GM19351 (cell line): ENCODE data around the gene ZNF14.
"Not testable (repeated sequence)": the region's sequence is repeated elsewhere in the genome, so short reads cannot be mapped to it uniquely, and the experiment has no call there.

Experiments used
- ATAC-seq: cut with Tn5 transposase; IDR thresholded peaks from one replicate; pipeline ENCODE4 v1.9.1; 2021; ENCODE audit warnings: mild to moderate bottlenecking, moderate library complexity; ENCODE audit not compliant: unreplicated experiment

The ZNF14 gene

GRCh38 chr19:19732579-19733501 is at the start of gene ZNF14:
Gene ZNF14, minus strand, starts transcription at chr19:19733112. Its CDS starts 154 bp downstream, at chr19:19732958.
- ATAC-seq = peak; percentile 99

GRCh38 chr19:19781791-19782190 is 48.9 kb upstream of the ZNF14 start:
- not testable (repeated sequence) for ATAC-seq

- ATAC-seq = no peak
These were observed 45.8 kb upstream of the ZNF14 start for GRCh38 chr19:19778666-19779065.

GRCh38 chr19:19777692-19778091 is 44.8 kb upstream of the ZNF14 start:
- ATAC-seq = no peak

GRCh38 chr19:19776206-19777008 is 43.5 kb upstream of the ZNF14 start:
- peak; percentile 97 for ATAC-seq

- peak; percentile 24 for ATAC-seq
These were observed 42.9 kb upstream of the ZNF14 start for GRCh38 chr19:19775891-19776205.

GRCh38 chr19:19774354-19775033 is 41.6 kb upstream of the ZNF14 start:
- no peak for ATAC-seq

GRCh38 chr19:19771963-19772362 is 39.1 kb upstream of the ZNF14 start:
- not testable (repeated sequence) for ATAC-seq

- ATAC-seq = not testable (repeated sequence)
These were observed 37.1 kb upstream of the ZNF14 start for GRCh38 chr19:19769971-19770370.

GRCh38 chr19:19758164-19758563 is 25.3 kb upstream of the ZNF14 start:
- no peak for ATAC-seq

GRCh38 chr19:19752760-19753403 is 20.0 kb upstream of the ZNF14 start:
- no peak for ATAC-seq

GRCh38 chr19:19751846-19752245 is 18.9 kb upstream of the ZNF14 start:
- no peak for ATAC-seq

GRCh38 chr19:19750842-19751790 is 18.2 kb upstream of the ZNF14 start:
- ATAC-seq = no peak

- ATAC-seq = no peak
These were observed 17.3 kb upstream of the ZNF14 start for GRCh38 chr19:19749908-19750841.

GRCh38 chr19:19749117-19749907 is 16.4 kb upstream of the ZNF14 start:
- no peak for ATAC-seq

- no peak for ATAC-seq
These were observed 15.5 kb upstream of the ZNF14 start for GRCh38 chr19:19748249-19748938.
